Panc1 (cell line): ENCODE measurements around the gene ZMYND15. TPM values are rescaled to one million over a fixed set of nuclear protein-coding genes. Genes with fewer than 3 reads are reported as not detected.
A peak's percentile ranks its signal among the peaks of the same experiment; 100 is the strongest.

Experiments used
- ATAC-seq: fragments of 200-7000 bp; cut with Tn5 transposase; 2 replicates; pipeline ENCODE4 v1.9.1; 2020; ENCODE audit warnings: mild to moderate bottlenecking, moderate library complexity
- BruUV-seq: library from RNA; stranded (reverse); fragments of 400-500 nt; replicated peaks from 2 replicates; lab custom pipeline; 2021; lab: Mats Ljungman, UMichigan
- CTCF ChIA-PET: fragments of 300-600 bp; sonication (Branson Sonifier 250); formaldehyde crosslinking; loops from one replicate; lab custom pipeline; 2022; ENCODE audit warnings: antibody characterized with exemption; lab: Charles Lee
- POLR2A ChIA-PET: fragments of 300-600 bp; sonication (Branson Sonifier 250); formaldehyde crosslinking; loops from one replicate; lab custom pipeline; 2022; ENCODE audit warnings: antibody characterized with exemption; lab: Charles Lee
- DNase-seq: peaks from one replicate; pipeline ENCODE4 v3.0.0-alpha.2; 2010; ENCODE audit warnings: low read depth, low spot score
- H3K27ac ChIP-seq: 2 replicates; pipeline ENCODE4 v1.5.1; 2011; ENCODE audit warnings: mild to moderate bottlenecking, low read length, inconsistent platforms
- H3K27me3 ChIP-seq: fragments of 200-500 bp; sonication (Bioruptor generic); 2 replicates; pipeline ENCODE4 v1.6.0; 2014; ENCODE audit warnings: low read length, inconsistent platforms; ENCODE audit not compliant: control insufficient read depth, insufficient read depth
- H3K36me3 ChIP-seq: fragments of 200-500 bp; sonication (Bioruptor generic); 2 replicates; pipeline ENCODE4 v1.5.1; 2014; ENCODE audit warnings: inconsistent platforms, mild to moderate bottlenecking, low read length, moderate library complexity; ENCODE audit not compliant: control insufficient read depth, insufficient read depth
- H3K4me1 ChIP-seq: 2 replicates; pipeline ENCODE4 v1.5.1; 2011; ENCODE audit warnings: inconsistent platforms, mild to moderate bottlenecking, low read length, moderate library complexity; ENCODE audit not compliant: control insufficient read depth, insufficient read depth
- H3K4me3 ChIP-seq, 2 experiments: 2 replicates each; pipeline ENCODE4 v1.5.1; 2011 to 2012; ENCODE audit warnings: low read depth in 2 of 2, low read length in 2 of 2, mild to moderate bottlenecking in 2 of 2, inconsistent platforms in 1 of 2, moderate library complexity in 1 of 2
- H3K9me3 ChIP-seq: fragments of 200-500 bp; sonication (Bioruptor generic); 2 replicates; pipeline ENCODE4 v1.5.1; 2014; ENCODE audit warnings: low read depth, mild to moderate bottlenecking, inconsistent platforms, low read length, moderate library complexity; ENCODE audit not compliant: control insufficient read depth, insufficient read depth
- CTCF ChIP-seq: fragments of 450-650 bp; IDR thresholded peaks from 2 replicates; pipeline ENCODE4 v1.5.1; 2017; ENCODE audit warnings: mild to moderate bottlenecking
- POLR2AphosphoS5 ChIP-seq: IDR thresholded peaks from 2 replicates; pipeline ENCODE4 v1.6.1; 2012; ENCODE audit warnings: mild to moderate bottlenecking, low read depth, low read length, moderate library complexity
- SIN3A ChIP-seq: IDR thresholded peaks from 2 replicates; pipeline ENCODE4 v1.6.1; 2012; ENCODE audit warnings: low read depth, mild to moderate bottlenecking, low read length, moderate library complexity, borderline replicate concordance; ENCODE audit not compliant: insufficient read depth
- TCF7L2 ChIP-seq: IDR thresholded peaks from 2 replicates; pipeline ENCODE4 v1.6.1; 2011; ENCODE audit warnings: mild to moderate bottlenecking, low read depth, low read length, inconsistent platforms
- in situ Hi-C: cut with HindIII; loops from 2 replicates; pipeline ENCODE4 v1.10.0; 2016; ENCODE audit warnings: low sequenced_read_pairs, low pct_unique_long_range_greater_than_20kb
- intact Hi-C: fragments of 100-400 bp; cut with micrococcal nuclease; formaldehyde crosslinking; loops from one replicate; pipeline ENCODE4 v1.10.0; 2022; ENCODE audit not compliant: unreplicated experiment
- total RNA-seq: library from RNA; stranded (reverse); gene quantifications from one replicate; pipeline ENCODE4 v1.2.1, GENCODE V29; 2021; ENCODE audit not compliant: unreplicated experiment
- TF ChIP-seq, protein P1 (sequence below), 2 experiments: IDR thresholded peaks; 2 replicates each; pipeline ENCODE4 v1.6.1; 2011 to 2012; ENCODE audit warnings: low read depth in 2 of 2, control low read depth in 1 of 2, low read length in 1 of 2, mild to moderate bottlenecking in 1 of 2, moderate library complexity in 1 of 2; ENCODE audit not compliant: insufficient read depth in 1 of 2

Gene ZMYND15
- total RNA-seq, 1 experiment from 2014 or later: 0.28 TPM

- CTCF ChIA-PET: no interaction called here
- BruUV-seq: no TSS peak
- TF ChIP-seq CTCF (no peak), TCF7L2 (no peak), SIN3A (no peak), POLR2AphosphoS5 (no peak)
- TF ChIP-seq, protein P1, sequence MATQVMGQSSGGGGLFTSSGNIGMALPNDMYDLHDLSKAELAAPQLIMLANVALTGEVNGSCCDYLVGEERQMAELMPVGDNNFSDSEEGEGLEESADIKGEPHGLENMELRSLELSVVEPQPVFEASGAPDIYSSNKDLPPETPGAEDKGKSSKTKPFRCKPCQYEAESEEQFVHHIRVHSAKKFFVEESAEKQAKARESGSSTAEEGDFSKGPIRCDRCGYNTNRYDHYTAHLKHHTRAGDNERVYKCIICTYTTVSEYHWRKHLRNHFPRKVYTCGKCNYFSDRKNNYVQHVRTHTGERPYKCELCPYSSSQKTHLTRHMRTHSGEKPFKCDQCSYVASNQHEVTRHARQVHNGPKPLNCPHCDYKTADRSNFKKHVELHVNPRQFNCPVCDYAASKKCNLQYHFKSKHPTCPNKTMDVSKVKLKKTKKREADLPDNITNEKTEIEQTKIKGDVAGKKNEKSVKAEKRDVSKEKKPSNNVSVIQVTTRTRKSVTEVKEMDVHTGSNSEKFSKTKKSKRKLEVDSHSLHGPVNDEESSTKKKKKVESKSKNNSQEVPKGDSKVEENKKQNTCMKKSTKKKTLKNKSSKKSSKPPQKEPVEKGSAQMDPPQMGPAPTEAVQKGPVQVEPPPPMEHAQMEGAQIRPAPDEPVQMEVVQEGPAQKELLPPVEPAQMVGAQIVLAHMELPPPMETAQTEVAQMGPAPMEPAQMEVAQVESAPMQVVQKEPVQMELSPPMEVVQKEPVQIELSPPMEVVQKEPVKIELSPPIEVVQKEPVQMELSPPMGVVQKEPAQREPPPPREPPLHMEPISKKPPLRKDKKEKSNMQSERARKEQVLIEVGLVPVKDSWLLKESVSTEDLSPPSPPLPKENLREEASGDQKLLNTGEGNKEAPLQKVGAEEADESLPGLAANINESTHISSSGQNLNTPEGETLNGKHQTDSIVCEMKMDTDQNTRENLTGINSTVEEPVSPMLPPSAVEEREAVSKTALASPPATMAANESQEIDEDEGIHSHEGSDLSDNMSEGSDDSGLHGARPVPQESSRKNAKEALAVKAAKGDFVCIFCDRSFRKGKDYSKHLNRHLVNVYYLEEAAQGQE (IDR thresholded peaks at IDR 0.05; ENCODE audit: insufficient read depth in 1 of 2, low read depth in 2 of 2, low read length in 1 of 2): no peak
- in situ Hi-C loops: no loop called here
- POLR2A ChIA-PET: interaction anchor here (0.7 kb wide), 1 partner anchor 132 kb away, joined by 4 read pairs; no protein-coding TSS in a partner anchor
- H3K27ac ChIP-seq: no peak overlapping the region
- ATAC-seq (no peak), DNase-seq (no peak)
- H3K27me3 ChIP-seq: peaks cover 7% of the 10 kb centered on the region; the same call in 1 of the 2 replicates
- no peaks in the 10 kb centered on the region for H3K36me3 ChIP-seq
- H3K4me3 ChIP-seq: no peak overlapping the region
- intact Hi-C loops: no loop called here
- H3K4me1 ChIP-seq: no peaks in the 10 kb centered on the region
- H3K9me3 ChIP-seq: no peaks in the 10 kb centered on the region
Measured at GRCh38 chr17:4735876-4736651, 3.6 kb upstream of the ZMYND15 start.

GRCh38 chr17:4738136-4739121, 1.2 kb upstream of the ZMYND15 start:
- Histone ChIP-seq H3K4me3 (peak overlapping the region; percentile 56 to 57), H3K4me1 (no peaks in the 10 kb centered on the region), H3K27me3 (peaks cover 7% of the 10 kb centered on the region; the same call in 1 of the 2 replicates), H3K9me3 (no peaks in the 10 kb centered on the region), H3K36me3 (no peaks in the 10 kb centered on the region), H3K27ac (no peak overlapping the region)
- POLR2A ChIA-PET: no interaction called here
- TF ChIP-seq SIN3A (no peak), CTCF (no peak), TCF7L2 (no peak)
- no peak for DNase-seq
- intact Hi-C loops: no loop called here
- ATAC-seq: peak; percentile 42
- no TSS peak for BruUV-seq
- in situ Hi-C loops: no loop called here
- CTCF ChIA-PET: no interaction called here
